Measurements from ENCODE around the gene GLRX5.

- TF ChIP-seq CTCF (IDR thresholded peaks at IDR 0.05; ENCODE audit: low read depth, low read length), result no peak
- peak; percentile 28 for TF ChIP-seq POLR2A (IDR thresholded peaks at IDR 0.05; ENCODE audit: extremely low read depth, insufficient read length)
- TF ChIP-seq MAX (IDR thresholded peaks at IDR 0.05; ENCODE audit: low read depth, low read length), result peak; percentile 27; the same call in 1 of the 2 replicates
- TF ChIP-seq MYC (IDR thresholded peaks at IDR 0.05; ENCODE audit: low read depth, low read length), result peak; percentile 52; the same call in 1 of the 2 replicates
Measured at GRCh38 chr14:95519699-95520098, 15.2 kb upstream of the GLRX5 start.

All from NB4 (cell line).